MCF 10A (cell line): ENCODE results near the gene IFI27. TPM values are rescaled to one million over a fixed set of nuclear protein-coding genes. Genes with fewer than 3 reads are reported as not detected.
A peak's percentile ranks its signal among the peaks of the same experiment; 100 is the strongest.

Experiments used
- BruUV-seq: library from RNA; stranded (reverse); fragments of 400-500 nt; replicated peaks from 2 replicates; lab custom pipeline; 2021; lab: Mats Ljungman, UMichigan
- CTCF ChIA-PET: fragments of 300-600 bp; sonication (Branson Sonifier 250); formaldehyde crosslinking; extraction: SDS; loops from one replicate; lab custom pipeline; 2021; ENCODE audit warnings: antibody characterized with exemption, inconsistent platforms; lab: Yijun Ruan, JAX
- POLR2A ChIA-PET: fragments of 300-600, 350-650 bp; sonication (Branson Sonifier 250); formaldehyde crosslinking; extraction: SDS; loops from one replicate; lab custom pipeline; 2020; ENCODE audit warnings: antibody characterized with exemption, inconsistent platforms; lab: Yijun Ruan, JAX
- DNase-seq: peaks from one replicate; pipeline ENCODE4 v3.0.0-alpha.2; 2018; ENCODE audit not compliant: unreplicated experiment
- H3K27ac Mint-ChIP-seq: one replicate; pipeline ENCODE4 v1.8.0; 2022; ENCODE audit warnings: mild to moderate bottlenecking, low read depth, mixed read lengths; ENCODE audit not compliant: unreplicated experiment
- H3K27me3 Mint-ChIP-seq: one replicate; pipeline ENCODE4 v1.8.0; 2022; ENCODE audit warnings: mixed read lengths; ENCODE audit not compliant: insufficient read depth, unreplicated experiment
- H3K36me3 Mint-ChIP-seq: one replicate; pipeline ENCODE4 v1.8.0; 2022; ENCODE audit warnings: mild to moderate bottlenecking, moderate library complexity, mixed read lengths; ENCODE audit not compliant: insufficient read depth, unreplicated experiment
- H3K4me1 Mint-ChIP-seq: one replicate; pipeline ENCODE4 v1.8.0; 2022; ENCODE audit warnings: mixed read lengths; ENCODE audit not compliant: insufficient read depth, unreplicated experiment
- H3K4me3 Mint-ChIP-seq: one replicate; pipeline ENCODE4 v1.8.0; 2022; ENCODE audit warnings: mild to moderate bottlenecking, moderate library complexity, mixed read lengths; ENCODE audit not compliant: unreplicated experiment
- H3K9me3 Mint-ChIP-seq: one replicate; pipeline ENCODE4 v1.8.0; 2022; ENCODE audit warnings: mixed read lengths; ENCODE audit not compliant: unreplicated experiment
- intact Hi-C: fragments of 100-400 bp; cut with micrococcal nuclease; formaldehyde crosslinking; loops from 2 replicates; pipeline ENCODE4 v1.14.1; 2022
- total RNA-seq: library from RNA; stranded (reverse); gene quantifications from 2 replicates; pipeline ENCODE4 v1.2.3, GENCODE V29; 2022
- TF ChIP-seq, protein P1 (sequence below): fragments of 200-600 bp; IDR thresholded peaks from one replicate; pipeline ENCODE4 v1.8.0; 2022; ENCODE audit warnings: antibody characterized with exemption, mild to moderate bottlenecking; ENCODE audit not compliant: unreplicated experiment

IFI27 gene
- total RNA-seq, 1 experiment from 2014 or later = 0.63 TPM

DNA sequence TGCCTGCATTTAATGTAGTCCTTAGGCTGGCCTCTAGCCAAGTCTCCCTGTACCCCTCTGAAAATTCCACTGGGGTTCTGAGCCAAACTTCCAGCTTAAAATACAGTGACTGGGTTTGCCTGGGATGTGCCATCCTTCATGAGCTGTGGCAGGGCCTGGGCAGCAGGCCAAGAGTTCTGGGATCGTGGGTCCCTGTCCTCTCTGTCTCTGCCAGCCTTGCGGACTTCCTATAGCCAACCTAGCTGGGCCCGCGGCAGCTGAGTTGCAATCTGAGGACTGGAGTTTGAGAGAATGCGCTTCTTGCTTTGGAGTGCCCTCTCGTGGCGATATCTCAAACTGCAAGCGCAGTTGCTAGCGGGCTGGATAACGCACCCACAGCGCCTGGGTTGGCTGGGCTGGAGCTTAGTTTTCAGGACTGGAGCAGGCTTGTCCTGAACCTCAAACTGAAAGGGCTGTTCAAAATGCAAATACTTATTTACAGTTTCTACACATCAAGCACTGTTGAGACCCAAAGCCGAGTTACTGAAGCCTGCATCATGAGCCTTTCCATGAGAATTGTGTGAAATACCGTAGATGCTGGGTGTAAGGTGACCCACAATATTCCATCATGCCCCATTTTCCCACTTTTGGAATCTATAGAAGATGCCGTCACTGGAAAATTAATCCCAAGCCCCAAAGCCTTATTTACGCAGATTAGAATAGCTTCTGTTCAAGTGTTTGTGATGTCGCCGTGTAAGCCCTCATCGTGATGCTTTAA, 26.2 kb downstream of the IFI27 start:
- no TSS peak for BruUV-seq

DNA sequence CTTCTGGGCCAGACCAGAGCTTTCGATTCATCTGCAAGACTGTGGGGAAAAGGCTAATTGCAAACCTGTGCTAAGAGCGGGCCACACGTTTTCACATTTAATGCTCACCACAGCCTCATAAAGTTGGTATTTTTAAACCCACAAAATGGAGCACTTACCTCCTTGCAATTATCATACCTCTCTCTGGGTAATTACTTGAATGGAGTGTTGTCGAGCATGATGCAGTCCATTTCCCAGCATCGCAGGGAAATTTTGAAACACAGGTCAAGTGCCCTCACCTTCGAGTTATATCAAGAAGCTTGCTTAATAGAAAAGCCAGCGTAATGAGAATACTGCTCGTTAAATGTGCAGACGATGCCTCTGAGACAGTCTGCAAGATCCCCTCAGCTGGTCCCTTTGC, 27.7 kb downstream of the IFI27 start:
- ChIA-PET POLR2A (no interaction called here), CTCF (interaction anchor here (0.6 to 7.6 kb wide), 7 partner anchors 30 to 348 kb away, joined by 3 to 99 read pairs (median 4); no protein-coding TSS in a partner anchor)
- BruUV-seq = no TSS peak
- TF ChIP-seq, protein P1, sequence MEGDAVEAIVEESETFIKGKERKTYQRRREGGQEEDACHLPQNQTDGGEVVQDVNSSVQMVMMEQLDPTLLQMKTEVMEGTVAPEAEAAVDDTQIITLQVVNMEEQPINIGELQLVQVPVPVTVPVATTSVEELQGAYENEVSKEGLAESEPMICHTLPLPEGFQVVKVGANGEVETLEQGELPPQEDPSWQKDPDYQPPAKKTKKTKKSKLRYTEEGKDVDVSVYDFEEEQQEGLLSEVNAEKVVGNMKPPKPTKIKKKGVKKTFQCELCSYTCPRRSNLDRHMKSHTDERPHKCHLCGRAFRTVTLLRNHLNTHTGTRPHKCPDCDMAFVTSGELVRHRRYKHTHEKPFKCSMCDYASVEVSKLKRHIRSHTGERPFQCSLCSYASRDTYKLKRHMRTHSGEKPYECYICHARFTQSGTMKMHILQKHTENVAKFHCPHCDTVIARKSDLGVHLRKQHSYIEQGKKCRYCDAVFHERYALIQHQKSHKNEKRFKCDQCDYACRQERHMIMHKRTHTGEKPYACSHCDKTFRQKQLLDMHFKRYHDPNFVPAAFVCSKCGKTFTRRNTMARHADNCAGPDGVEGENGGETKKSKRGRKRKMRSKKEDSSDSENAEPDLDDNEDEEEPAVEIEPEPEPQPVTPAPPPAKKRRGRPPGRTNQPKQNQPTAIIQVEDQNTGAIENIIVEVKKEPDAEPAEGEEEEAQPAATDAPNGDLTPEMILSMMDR = no peak
- Mint-ChIP-seq H3K27me3 (no peaks in the 10 kb centered on the region), H3K4me1 (no peaks in the 10 kb centered on the region), H3K4me3 (no peak overlapping the region), H3K9me3 (peaks cover 9% of the 10 kb centered on the region), H3K27ac (no peak overlapping the region), H3K36me3 (no peaks in the 10 kb centered on the region)
- intact Hi-C loops = loop anchor here (5.0 to 10.0 kb wide), 3 partner anchors 86 to 547 kb away; no protein-coding TSS in a partner anchor
- DNase-seq = no peak

More for the DNA sequence above, 26.2 kb downstream of the IFI27 start:
- CTCF ChIA-PET = interaction anchor here (0.5 to 7.6 kb wide), 67 partner anchors 9 to 700 kb away, joined by 3 to 99 read pairs (median 4); partner anchors contain the start of genes DDX24, IFI27L1, SERPINA1 and SERPINA10
- Mint-ChIP-seq H3K9me3 (peaks cover 9% of the 10 kb centered on the region), H3K4me1 (no peaks in the 10 kb centered on the region), H3K27me3 (no peaks in the 10 kb centered on the region), H3K4me3 (no peak overlapping the region), H3K27ac (no peak overlapping the region), H3K36me3 (no peaks in the 10 kb centered on the region)
- TF ChIP-seq, protein P1 = peak; percentile 94
- intact Hi-C loops = loop anchor here (1.0 to 10.0 kb wide), 6 partner anchors 45 to 548 kb away; no protein-coding TSS in a partner anchor
- peak; percentile 82 for DNase-seq
- POLR2A ChIA-PET = interaction anchor here (0.5 to 1.6 kb wide), 7 partner anchors 25 to 875 kb away, joined by 3 to 9 read pairs (median 4); partner anchors contain the start of genes DDX24 and IFI27L1

DNA sequence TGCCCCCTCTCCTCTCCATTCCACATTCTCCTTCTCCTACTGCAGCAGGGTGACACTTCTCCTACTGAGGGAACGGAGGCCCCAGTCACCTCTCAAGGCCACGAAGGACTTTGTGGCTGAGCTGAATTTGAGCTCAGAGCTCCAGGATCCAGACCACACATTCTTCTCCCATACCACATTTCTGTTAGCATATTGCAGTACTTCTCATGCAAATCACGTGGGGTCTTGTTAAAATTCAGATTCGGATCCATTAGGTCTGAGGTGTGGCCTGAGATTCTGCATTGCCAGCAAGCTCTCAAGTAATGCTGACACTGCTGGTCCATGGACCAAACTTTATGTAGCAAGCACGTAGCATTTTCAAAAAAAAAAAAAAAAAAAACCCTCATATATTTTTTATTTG, 28.5 kb downstream of the IFI27 start:
- TF ChIP-seq, protein P1 = no peak
- POLR2A ChIA-PET = no interaction called here
- no peaks in the 10 kb centered on the region for H3K4me1 Mint-ChIP-seq
- H3K9me3 Mint-ChIP-seq = peaks cover 9% of the 10 kb centered on the region
- no peaks in the 10 kb centered on the region for H3K36me3 Mint-ChIP-seq
- H3K27ac Mint-ChIP-seq = no peak overlapping the region
- BruUV-seq = no TSS peak
- H3K4me3 Mint-ChIP-seq = no peak overlapping the region
- no peaks in the 10 kb centered on the region for H3K27me3 Mint-ChIP-seq
- intact Hi-C loops = loop anchor here (5.0 to 10.0 kb wide), 3 partner anchors 87 to 546 kb away; no protein-coding TSS in a partner anchor
- no peak for DNase-seq
- CTCF ChIA-PET = interaction anchor here (0.6 to 7.6 kb wide), 7 partner anchors 30 to 410 kb away, joined by 3 to 99 read pairs (median 3); no protein-coding TSS in a partner anchor

DNA sequence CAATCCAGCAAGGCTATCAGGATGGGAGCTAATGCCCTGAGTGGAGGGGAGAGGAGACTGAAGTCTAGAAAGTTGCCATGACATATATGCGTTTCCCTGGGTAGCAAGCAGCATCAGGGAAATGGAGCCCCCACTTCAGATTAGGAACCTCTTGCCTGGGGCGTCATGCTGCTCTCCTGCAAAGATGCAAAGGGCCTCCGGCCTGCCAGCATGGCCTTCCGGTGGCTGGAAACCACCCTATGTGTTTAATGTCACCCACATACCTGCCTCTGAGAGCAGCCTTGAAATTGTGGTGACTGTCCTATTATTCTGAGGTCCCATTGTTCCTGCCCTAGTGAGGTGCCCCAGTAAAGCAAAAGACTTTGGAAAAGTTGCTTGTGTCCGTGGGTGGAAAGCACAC, 28.9 kb downstream of the IFI27 start:
- intact Hi-C loops = loop anchor here (5.0 to 10.0 kb wide), 3 partner anchors 87 to 545 kb away; no protein-coding TSS in a partner anchor
- Mint-ChIP-seq H3K9me3 (peaks cover 9% of the 10 kb centered on the region), H3K4me1 (peaks cover 3% of the 10 kb centered on the region), H3K27me3 (no peaks in the 10 kb centered on the region), H3K4me3 (no peak overlapping the region), H3K36me3 (no peaks in the 10 kb centered on the region), H3K27ac (no peak overlapping the region)
- POLR2A ChIA-PET = no interaction called here
- no TSS peak for BruUV-seq
- TF ChIP-seq, protein P1 = no peak
- no peak for DNase-seq
- CTCF ChIA-PET = interaction anchor here (0.8 to 7.6 kb wide), 4 partner anchors 103 to 409 kb away, joined by 3 to 99 read pairs (median 6); no protein-coding TSS in a partner anchor
